IMR-90 (cell line): ENCODE data around the gene ITGA6. TPM values are rescaled to one million over a fixed set of nuclear protein-coding genes. Genes with fewer than 3 reads are reported as not detected.
A peak's percentile ranks its signal among the peaks of the same experiment; 100 is the strongest.

Experiments used
- BHLHE40 ChIP-seq: fragments of 150-350 bp; IDR thresholded peaks from 2 replicates; pipeline ENCODE4 v1.6.1; 2016; ENCODE audit warnings: mild to moderate bottlenecking, low read depth, low read length
- CTCF ChIP-seq: conservative IDR thresholded peaks from 2 replicates; pipeline ENCODE4 v1.5.1; 2012; ENCODE audit warnings: mild to moderate bottlenecking, low read depth, low read length, improper control_type of control experiment
- MAFK ChIP-seq: IDR thresholded peaks from 2 replicates; pipeline ENCODE4 v1.6.1; 2012; ENCODE audit warnings: low read depth, low read length, improper control_type of control experiment
- RCOR1 ChIP-seq: IDR thresholded peaks from 2 replicates; pipeline ENCODE4 v1.6.1; 2012; ENCODE audit warnings: mild to moderate bottlenecking, low read length, improper control_type of control experiment; ENCODE audit not compliant: insufficient replicate concordance
- polyA plus RNA-seq, 3 experiments: library from polyadenylated mRNA; depleted of rRNA; stranded (reverse); fragments of >200 nt; gene quantifications; 2 replicates each; pipeline ENCODE4 v1.2.3, GENCODE V29; 2012; ENCODE audit warnings: low replicate concordance in 1 of 3
- total RNA-seq: library from RNA; depleted of rRNA; stranded (reverse); fragments of >200 nt; gene quantifications from 2 replicates; pipeline ENCODE4 v1.2.3, GENCODE V29; 2012

ITGA6 gene
- total and polyA plus RNA-seq, 2 of the 4 experiments (the other 2 are of a cell fraction), result 12.5 to 43.9 TPM

GRCh38 chr2:172465417-172466334, 38.3 kb downstream of the ITGA6 start (continued):
- peak; percentile 95 for TF ChIP-seq CTCF
- no peak for TF ChIP-seq MAFK
- TF ChIP-seq BHLHE40, result no peak
- no peak for TF ChIP-seq RCOR1
